Measurements from ENCODE around the gene SULT1C2.

GRCh38 chr2:108305901-108306300 is 17.2 kb downstream of the SULT1C2 start:
- TF ChIP-seq TCF4 (CRISPR knock-in tag; IDR thresholded peaks at IDR 0.05; ENCODE audit: borderline replicate concordance) (no peak), ARNTL (CRISPR knock-in tag; IDR thresholded peaks at IDR 0.05; ENCODE audit: borderline replicate concordance, low read depth) (no peak), PATZ1 (CRISPR knock-in tag; IDR thresholded peaks at IDR 0.05; ENCODE audit: borderline replicate concordance) (no peak), ZNF565 (CRISPR knock-in tag; conservative IDR thresholded peaks at IDR 0.05; ENCODE audit: low read depth) (no peak), RARB (CRISPR knock-in tag; IDR thresholded peaks at IDR 0.05) (no peak), ZFP30 (CRISPR knock-in tag; IDR thresholded peaks at IDR 0.05) (no peak)
